AG04449 (cell line): Measurements from ENCODE around the gene ZBTB18.

ENCODE experiments used
- CTCF ChIA-PET: fragments of 350-600 bp; formaldehyde crosslinking; extraction: SDS; loops from one replicate; lab custom pipeline; 2021; ENCODE audit warnings: antibody characterized with exemption; lab: Yijun Ruan, JAX
- POLR2A ChIA-PET: fragments of 400-600, 350-600 bp; formaldehyde crosslinking; extraction: SDS; loops from one replicate; lab custom pipeline; 2020; ENCODE audit warnings: antibody characterized with exemption, inconsistent platforms; lab: Yijun Ruan, JAX
- DNase-seq: peaks from one replicate; pipeline ENCODE4 v3.0.0-alpha.2; 2010; ENCODE audit warnings: low read depth, low spot score
- H3K4me3 ChIP-seq: 2 replicates; pipeline ENCODE4 v1.5.1; 2011; ENCODE audit warnings: low read depth, mild to moderate bottlenecking, control low read depth, low read length
- TF ChIP-seq, protein P1 (sequence below): IDR thresholded peaks from one replicate; pipeline ENCODE4 v1.5.1; 2011; ENCODE audit warnings: mild to moderate bottlenecking, moderate library complexity, low read length, control low read depth, inconsistent platforms; ENCODE audit not compliant: insufficient read depth; ENCODE audit errors: missing control alignments

The ZBTB18 gene

DNA sequence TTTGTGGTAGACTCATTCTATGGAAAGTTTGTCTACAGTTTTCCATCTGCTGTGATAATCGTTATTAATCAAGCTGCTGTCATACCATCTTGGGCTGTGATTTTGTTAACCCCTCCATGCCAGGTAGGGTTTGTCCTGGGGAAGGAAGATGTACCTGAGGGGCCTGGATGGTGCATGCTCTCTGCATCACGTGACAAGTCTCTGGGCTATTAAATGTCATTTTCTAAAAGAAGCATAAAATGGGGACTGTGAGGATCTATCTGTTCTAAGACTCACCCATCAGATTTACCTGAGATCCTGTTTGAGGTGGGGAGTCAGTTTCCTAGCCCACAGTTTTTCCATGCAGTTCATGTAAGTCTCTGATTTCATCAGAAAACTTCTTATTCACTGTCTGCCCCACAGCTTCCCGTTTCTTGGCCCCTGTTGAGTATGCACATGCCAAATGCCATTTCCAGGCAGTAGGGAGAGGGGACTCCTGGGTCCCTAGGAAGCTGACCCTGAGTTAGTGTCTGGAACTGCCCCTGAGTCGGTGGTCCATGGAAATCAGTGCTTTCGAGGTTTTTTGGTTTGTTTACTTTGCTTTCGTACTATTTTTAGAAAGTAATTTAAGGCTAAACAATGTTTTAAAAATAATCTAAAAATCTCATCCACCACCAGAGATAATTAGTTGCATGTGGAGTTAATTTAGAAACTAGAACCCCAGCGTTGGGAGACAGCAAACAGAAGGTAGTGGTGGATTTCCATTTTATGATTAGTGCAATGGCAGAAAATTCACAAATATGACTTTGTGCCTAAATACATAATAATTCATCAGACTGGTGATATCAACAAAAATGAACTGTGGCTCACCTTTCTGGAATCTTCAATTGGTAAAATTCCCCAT is 46.7 kb downstream of the ZBTB18 start:
- TF ChIP-seq, protein P1, sequence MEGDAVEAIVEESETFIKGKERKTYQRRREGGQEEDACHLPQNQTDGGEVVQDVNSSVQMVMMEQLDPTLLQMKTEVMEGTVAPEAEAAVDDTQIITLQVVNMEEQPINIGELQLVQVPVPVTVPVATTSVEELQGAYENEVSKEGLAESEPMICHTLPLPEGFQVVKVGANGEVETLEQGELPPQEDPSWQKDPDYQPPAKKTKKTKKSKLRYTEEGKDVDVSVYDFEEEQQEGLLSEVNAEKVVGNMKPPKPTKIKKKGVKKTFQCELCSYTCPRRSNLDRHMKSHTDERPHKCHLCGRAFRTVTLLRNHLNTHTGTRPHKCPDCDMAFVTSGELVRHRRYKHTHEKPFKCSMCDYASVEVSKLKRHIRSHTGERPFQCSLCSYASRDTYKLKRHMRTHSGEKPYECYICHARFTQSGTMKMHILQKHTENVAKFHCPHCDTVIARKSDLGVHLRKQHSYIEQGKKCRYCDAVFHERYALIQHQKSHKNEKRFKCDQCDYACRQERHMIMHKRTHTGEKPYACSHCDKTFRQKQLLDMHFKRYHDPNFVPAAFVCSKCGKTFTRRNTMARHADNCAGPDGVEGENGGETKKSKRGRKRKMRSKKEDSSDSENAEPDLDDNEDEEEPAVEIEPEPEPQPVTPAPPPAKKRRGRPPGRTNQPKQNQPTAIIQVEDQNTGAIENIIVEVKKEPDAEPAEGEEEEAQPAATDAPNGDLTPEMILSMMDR: no peak
- DNase-seq: no peak
- ChIA-PET POLR2A (no interaction called here), CTCF (no interaction called here)
- H3K4me3 ChIP-seq: no peak overlapping the region

DNA sequence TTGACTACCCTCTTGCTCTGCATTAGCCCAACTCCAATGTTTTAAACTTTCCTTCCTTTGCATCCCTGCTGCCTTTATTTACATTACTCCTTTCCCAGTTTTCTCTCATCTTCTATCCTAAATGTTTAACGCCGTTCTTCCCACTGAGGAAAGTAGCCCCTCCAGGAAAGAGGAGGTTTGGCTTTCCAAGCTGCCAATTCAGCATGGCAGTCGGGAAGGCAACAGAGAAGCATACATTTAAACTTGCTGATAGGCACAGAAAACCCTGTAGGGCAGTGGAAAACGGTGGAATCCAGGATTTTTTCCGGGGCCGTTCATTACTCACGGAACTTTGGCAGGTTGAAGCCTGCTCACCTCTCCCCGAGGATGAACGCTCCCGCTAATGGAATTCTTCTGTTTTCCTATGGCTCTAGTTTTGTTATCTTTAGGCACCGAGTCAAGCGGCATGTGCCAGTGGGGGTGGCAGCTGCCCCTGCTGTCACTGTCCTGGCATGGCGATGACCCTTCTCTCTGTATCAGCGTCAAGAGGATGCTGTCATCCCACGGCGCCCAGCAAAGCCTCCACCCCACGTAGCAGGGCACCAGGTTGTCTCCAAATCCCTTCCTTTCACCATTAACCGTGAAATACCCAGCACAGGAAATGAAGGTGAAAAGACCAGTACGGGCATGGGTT is 48.3 kb downstream of the ZBTB18 start:
- DNase-seq: no peak
- H3K4me3 ChIP-seq: no peak overlapping the region
- CTCF ChIA-PET: no interaction called here
- TF ChIP-seq, protein P1: no peak
- POLR2A ChIA-PET: no interaction called here

GRCh38 chr1:244100276-244100675 is 49.2 kb downstream of the ZBTB18 start:
- POLR2A ChIA-PET: no interaction called here
- no peak for DNase-seq
- CTCF ChIA-PET: no interaction called here
- H3K4me3 ChIP-seq: no peak overlapping the region
- TF ChIP-seq, protein P1: no peak

DNA sequence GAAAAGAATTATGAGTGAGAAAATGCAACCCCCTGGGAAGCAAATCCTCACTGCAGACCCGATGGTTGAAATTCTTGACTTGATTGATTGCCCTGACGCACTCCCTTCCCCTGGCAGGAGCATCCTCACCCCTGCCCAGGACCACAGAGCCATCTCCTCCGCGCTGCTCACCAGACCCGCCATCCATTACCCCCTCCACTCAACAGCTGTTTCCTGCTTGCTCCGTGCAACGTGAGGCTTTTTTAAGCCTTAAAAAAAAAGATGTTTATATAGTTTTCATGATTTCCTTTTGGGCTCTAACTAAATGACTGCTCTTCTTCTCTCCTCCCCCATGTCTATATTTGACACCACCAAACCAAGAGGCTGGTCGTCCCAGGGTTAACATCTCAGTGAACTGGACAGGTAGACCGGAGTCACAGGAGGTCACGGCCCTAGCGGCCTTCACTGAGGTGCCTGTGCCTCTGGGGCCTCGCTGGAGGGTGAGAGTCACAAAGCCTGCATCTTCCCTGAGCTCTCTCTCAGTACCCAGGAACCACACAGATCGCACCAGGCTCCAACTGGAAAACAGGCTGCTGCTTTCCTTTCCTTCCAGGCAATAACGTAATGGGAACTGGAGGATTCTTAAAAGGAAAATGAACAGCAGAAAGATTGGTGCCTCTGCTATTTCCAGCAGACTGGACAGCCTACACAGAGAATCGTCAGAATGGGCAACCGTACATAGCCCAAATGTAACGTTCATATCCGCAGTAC is 49.8 kb downstream of the ZBTB18 start:
- POLR2A ChIA-PET: no interaction called here
- TF ChIP-seq, protein P1: no peak
- no peak overlapping the region for H3K4me3 ChIP-seq

DNA sequence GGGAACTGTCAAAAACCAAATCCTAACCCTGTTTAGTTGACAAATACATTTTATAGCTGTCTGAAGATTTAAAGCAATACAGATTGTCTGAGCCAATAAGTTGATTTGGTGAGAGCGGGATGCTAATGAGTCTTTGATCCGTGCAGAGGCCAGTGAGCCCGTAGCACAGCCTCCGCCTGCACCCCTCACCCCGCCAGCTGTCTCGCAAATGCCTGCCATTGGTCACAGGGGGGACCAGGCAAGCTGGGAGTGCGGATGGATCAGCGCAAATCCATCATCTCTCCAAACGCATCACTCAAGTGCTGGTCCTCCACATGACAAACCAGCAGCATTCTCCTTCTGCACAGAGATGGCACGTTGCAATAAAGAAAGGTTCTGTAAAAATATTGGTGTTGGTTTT is 51.0 kb downstream of the ZBTB18 start:
- ChIA-PET CTCF (no interaction called here), POLR2A (no interaction called here)
- no peak for DNase-seq
- TF ChIP-seq, protein P1: no peak
- H3K4me3 ChIP-seq: no peak overlapping the region

More for the DNA sequence above, 49.8 kb downstream of the ZBTB18 start:
- DNase-seq: no peak
- CTCF ChIA-PET: no interaction called here

GRCh38 chr1:244102468-244102867 is 51.4 kb downstream of the ZBTB18 start:
- CTCF ChIA-PET: no interaction called here
- TF ChIP-seq, protein P1: no peak
- POLR2A ChIA-PET: no interaction called here
- DNase-seq: no peak
- no peak overlapping the region for H3K4me3 ChIP-seq
